Osteocyte (in vitro differentiated cells): ENCODE results near the gene SAMMSON. TPM values are rescaled to one million over a fixed set of nuclear protein-coding genes. Genes with fewer than 3 reads are reported as not detected.

Experiments
- DNase-seq: peaks from one replicate; pipeline ENCODE4 v3.0.0; 2021; ENCODE audit warnings: mixed read lengths; ENCODE audit not compliant: unreplicated experiment; ENCODE audit errors: extremely low spot score
- H3K27ac Mint-ChIP-seq: one replicate; pipeline ENCODE4 v1.8.0; 2021; ENCODE audit warnings: mild to moderate bottlenecking, mixed read lengths; ENCODE audit not compliant: unreplicated experiment
- H3K27me3 Mint-ChIP-seq: one replicate; pipeline ENCODE4 v1.8.0; 2021; ENCODE audit warnings: mixed read lengths; ENCODE audit not compliant: unreplicated experiment
- H3K36me3 Mint-ChIP-seq: one replicate; pipeline ENCODE4 v1.8.0; 2021; ENCODE audit warnings: mixed read lengths; ENCODE audit not compliant: unreplicated experiment
- H3K4me1 Mint-ChIP-seq: one replicate; pipeline ENCODE4 v1.8.0; 2021; ENCODE audit warnings: mixed read lengths; ENCODE audit not compliant: unreplicated experiment
- H3K4me3 Mint-ChIP-seq: one replicate; pipeline ENCODE4 v1.8.0; 2021; ENCODE audit warnings: mild to moderate bottlenecking, moderate library complexity, mixed read lengths; ENCODE audit not compliant: unreplicated experiment
- H3K9me3 Mint-ChIP-seq: one replicate; pipeline ENCODE4 v1.8.0; 2021; ENCODE audit warnings: mixed read lengths; ENCODE audit not compliant: unreplicated experiment
- total RNA-seq: library from RNA; stranded (reverse); gene quantifications from 2 replicates; pipeline ENCODE4 v1.2.1, GENCODE V29; 2021
- TF ChIP-seq, protein P1 (sequence below): fragments of 200-600 bp; sonication (generic); IDR thresholded peaks from 2 replicates; pipeline ENCODE4 v1.5.0; 2021; ENCODE audit warnings: antibody characterized with exemption, mild to moderate bottlenecking, moderate library complexity

Gene SAMMSON
- total RNA-seq, 1 donor from 2014 or later: not detected

DNA sequence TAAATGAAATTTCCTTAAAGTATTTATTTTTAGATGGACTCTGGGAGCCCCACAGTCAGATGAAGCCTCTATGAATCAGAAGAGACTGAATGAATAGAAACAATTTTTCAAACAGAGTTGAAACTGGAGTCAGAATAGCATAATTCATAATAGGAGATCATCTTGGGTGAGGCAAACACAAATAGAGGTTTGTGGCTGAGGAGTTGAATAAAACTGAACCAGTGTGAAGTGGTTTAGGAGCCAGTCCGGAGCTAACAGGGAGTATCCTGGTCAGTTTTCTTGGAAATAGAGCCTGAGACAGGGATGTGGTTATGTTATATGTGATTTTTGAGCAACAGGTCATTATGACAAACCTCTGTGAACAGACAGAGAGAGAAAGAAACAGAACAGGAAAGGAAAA is 39.2 kb downstream of the SAMMSON start:
- H3K27me3 Mint-ChIP-seq: peaks cover 24% of the 10 kb centered on the region

GRCh38 chr3:70040386-70040785 is 40.9 kb downstream of the SAMMSON start:
- no peaks in the 10 kb centered on the region for H3K36me3 Mint-ChIP-seq
- H3K27me3 Mint-ChIP-seq: peaks cover 26% of the 10 kb centered on the region
- no peak overlapping the region for H3K4me3 Mint-ChIP-seq
- TF ChIP-seq, protein P1, sequence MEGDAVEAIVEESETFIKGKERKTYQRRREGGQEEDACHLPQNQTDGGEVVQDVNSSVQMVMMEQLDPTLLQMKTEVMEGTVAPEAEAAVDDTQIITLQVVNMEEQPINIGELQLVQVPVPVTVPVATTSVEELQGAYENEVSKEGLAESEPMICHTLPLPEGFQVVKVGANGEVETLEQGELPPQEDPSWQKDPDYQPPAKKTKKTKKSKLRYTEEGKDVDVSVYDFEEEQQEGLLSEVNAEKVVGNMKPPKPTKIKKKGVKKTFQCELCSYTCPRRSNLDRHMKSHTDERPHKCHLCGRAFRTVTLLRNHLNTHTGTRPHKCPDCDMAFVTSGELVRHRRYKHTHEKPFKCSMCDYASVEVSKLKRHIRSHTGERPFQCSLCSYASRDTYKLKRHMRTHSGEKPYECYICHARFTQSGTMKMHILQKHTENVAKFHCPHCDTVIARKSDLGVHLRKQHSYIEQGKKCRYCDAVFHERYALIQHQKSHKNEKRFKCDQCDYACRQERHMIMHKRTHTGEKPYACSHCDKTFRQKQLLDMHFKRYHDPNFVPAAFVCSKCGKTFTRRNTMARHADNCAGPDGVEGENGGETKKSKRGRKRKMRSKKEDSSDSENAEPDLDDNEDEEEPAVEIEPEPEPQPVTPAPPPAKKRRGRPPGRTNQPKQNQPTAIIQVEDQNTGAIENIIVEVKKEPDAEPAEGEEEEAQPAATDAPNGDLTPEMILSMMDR: no peak
- H3K4me1 Mint-ChIP-seq: no peaks in the 10 kb centered on the region
- no peaks in the 10 kb centered on the region for H3K9me3 Mint-ChIP-seq
- no peak for DNase-seq
- H3K27ac Mint-ChIP-seq: no peak overlapping the region

More for the DNA sequence above, 39.2 kb downstream of the SAMMSON start:
- no peaks in the 10 kb centered on the region for H3K4me1 Mint-ChIP-seq
- H3K27ac Mint-ChIP-seq: no peak overlapping the region
- TF ChIP-seq, protein P1: no peak
- H3K4me3 Mint-ChIP-seq: no peak overlapping the region
- DNase-seq: no peak
- H3K36me3 Mint-ChIP-seq: no peaks in the 10 kb centered on the region
- H3K9me3 Mint-ChIP-seq: no peaks in the 10 kb centered on the region

GRCh38 chr3:70042641-70043040 is 43.1 kb downstream of the SAMMSON start:
- Mint-ChIP-seq H3K27me3 (peaks cover 18% of the 10 kb centered on the region), H3K27ac (no peak overlapping the region), H3K4me3 (no peak overlapping the region), H3K36me3 (no peaks in the 10 kb centered on the region), H3K4me1 (no peaks in the 10 kb centered on the region), H3K9me3 (no peaks in the 10 kb centered on the region)
- TF ChIP-seq, protein P1: no peak
- no peak for DNase-seq

DNA sequence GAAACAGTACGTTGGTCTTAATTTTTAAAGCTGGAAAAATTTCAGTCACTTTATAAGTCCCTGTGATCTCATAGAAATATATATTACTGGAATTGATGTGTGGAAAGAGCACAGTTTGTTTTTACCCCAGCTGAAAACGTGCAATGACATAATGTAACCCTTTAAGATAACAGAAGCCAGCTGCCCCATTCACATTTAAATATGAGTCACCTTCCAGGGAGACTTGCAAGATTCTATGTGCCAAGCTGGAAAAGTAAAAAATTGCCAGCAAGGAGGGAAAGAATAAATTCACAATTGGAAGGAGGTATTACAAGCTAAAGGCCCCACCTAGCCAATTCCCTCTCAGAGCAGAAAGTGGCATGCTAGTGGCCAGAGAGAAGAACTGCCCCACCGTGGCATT is 50.2 kb downstream of the SAMMSON start:
- Mint-ChIP-seq H3K9me3 (no peaks in the 10 kb centered on the region), H3K27ac (no peak overlapping the region), H3K4me1 (peaks cover 5% of the 10 kb centered on the region), H3K27me3 (peaks cover 6% of the 10 kb centered on the region), H3K4me3 (no peak overlapping the region), H3K36me3 (no peaks in the 10 kb centered on the region)
- no peak for DNase-seq
- TF ChIP-seq, protein P1: no peak

GRCh38 chr3:70053293-70053692 is 53.8 kb downstream of the SAMMSON start:
- H3K9me3 Mint-ChIP-seq: no peaks in the 10 kb centered on the region
- no peak overlapping the region for H3K27ac Mint-ChIP-seq
- no peak for DNase-seq
- H3K27me3 Mint-ChIP-seq: peaks cover 19% of the 10 kb centered on the region
- TF ChIP-seq, protein P1: no peak
- H3K4me1 Mint-ChIP-seq: peaks cover 5% of the 10 kb centered on the region
- H3K36me3 Mint-ChIP-seq: no peaks in the 10 kb centered on the region
- H3K4me3 Mint-ChIP-seq: no peak overlapping the region
